ENCODE data around the gene THUMPD1. TPM values are rescaled to one million over a fixed set of nuclear protein-coding genes. Genes with fewer than 3 reads are reported as not detected.

The THUMPD1 gene
- total and polyA plus RNA-seq, 2 of the 8 experiments (the other 6 are each of a cell fraction or from before 2014, with no cell fraction given), result 31.6 to 49.4 TPM

- Histone ChIP-seq H2BK20ac (ENCODE audit: low read length) (no peak overlapping the region), H3K36me3 (ENCODE audit: control insufficient read depth in 2 of 4, insufficient read depth in 4 of 4, low read length in 3 of 4) (no peaks in the 10 kb centered on the region), H2AK5ac (ENCODE audit: low read depth, low read length) (no peak overlapping the region), H3K4me3 (ENCODE audit: extremely low read depth in 1 of 4, insufficient read depth in 2 of 4, low read depth in 3 of 4, low read length in 4 of 4) (no peak overlapping the region), H3K18ac (ENCODE audit: extremely low read depth, low read length) (no peak overlapping the region), H3K27ac (ENCODE audit: low read depth, low read length) (no peak overlapping the region), H3K4me1 (replicated peaks in 1 of 4; ENCODE audit: control insufficient read depth in 3 of 4, insufficient read depth in 4 of 4, low read length in 3 of 4) (no peaks in the 10 kb centered on the region), H2BK120ac (replicated peaks; ENCODE audit: low read depth, low read length) (no peak overlapping the region), H3K4me2 (ENCODE audit: insufficient read depth in 1 of 2, low read depth in 2 of 2, low read length in 2 of 2) (no peak overlapping the region), H3K9ac (replicated peaks in 1 of 4; ENCODE audit: extremely low read depth in 1 of 4, low read depth in 3 of 4, low read length in 3 of 4) (no peak overlapping the region), H4K91ac (replicated peaks; ENCODE audit: insufficient read length, low read length) (no peak overlapping the region), H4K8ac (ENCODE audit: extremely low read depth, insufficient read depth, low read length) (no peak overlapping the region), H4K20me1 (replicated peaks in 1 of 2; ENCODE audit: control insufficient read depth in 1 of 2, insufficient read depth in 2 of 2, low read length in 2 of 2) (no peaks in the 10 kb centered on the region), H2BK12ac (ENCODE audit: low read depth, low read length) (no peak overlapping the region), H3K79me1 (ENCODE audit: low read depth, low read length) (no peaks in the 10 kb centered on the region), H3K4ac (replicated peaks; ENCODE audit: insufficient read length, low read depth, low read length) (no peak overlapping the region), H2BK15ac (ENCODE audit: low read length) (no peak overlapping the region), H4K5ac (ENCODE audit: insufficient read length, low read depth, low read length) (no peak overlapping the region), H2AFZ (ENCODE audit: low read length) (no peak overlapping the region), H3K23ac (ENCODE audit: insufficient read length) (no peak overlapping the region), H2BK5ac (ENCODE audit: low read depth, low read length) (no peak overlapping the region), H3K27me3 (replicated peaks in 1 of 4; ENCODE audit: control insufficient read depth in 3 of 4, extremely low read depth in 1 of 4, insufficient read depth in 3 of 4, low read length in 3 of 4) (no peaks in the 10 kb centered on the region), H3K9me3 (ENCODE audit: insufficient read depth in 2 of 2, low read depth in 1 of 2, low read length in 1 of 2) (no peaks in the 10 kb centered on the region), H3K79me2 (ENCODE audit: control insufficient read depth in 1 of 2, insufficient read depth in 2 of 2, low read length in 2 of 2) (no peaks in the 10 kb centered on the region), H3K14ac (ENCODE audit: insufficient read length) (no peak overlapping the region), H3K23me2 (ENCODE audit: low read depth, low read length) (no peaks in the 10 kb centered on the region), H3K56ac (replicated peaks; ENCODE audit: insufficient read length, low read depth, low read length) (no peak overlapping the region)
- TF ChIP-seq CEBPB (IDR thresholded peaks at IDR 0.05; ENCODE audit: low read depth, low read length) (no peak), HDAC2 (IDR thresholded peaks at IDR 0.05; ENCODE audit: borderline replicate concordance in 1 of 2, low read depth in 2 of 2, low read length in 2 of 2) (no peak), RAD21 (IDR thresholded peaks at IDR 0.05 in 1 of 2, conservative IDR thresholded peaks at IDR 0.05 in 1 of 2; ENCODE audit: low read depth in 2 of 2, low read length in 2 of 2) (no peak), MAX (IDR thresholded peaks at IDR 0.05) (no peak), KDM4A (IDR thresholded peaks at IDR 0.05; ENCODE audit: low read depth, low read length, severe bottlenecking) (no peak), JUND (IDR thresholded peaks at IDR 0.05; ENCODE audit: low read length) (no peak), TAF7 (optimal IDR thresholded peaks at IDR 0.05; ENCODE audit: borderline replicate concordance, low read depth, low read length) (no peak), GABPA (IDR thresholded peaks at IDR 0.05; ENCODE audit: borderline replicate concordance, insufficient read depth, low read length) (no peak), TBP (IDR thresholded peaks at IDR 0.05; ENCODE audit: low read depth, low read length) (no peak), SP2 (IDR thresholded peaks at IDR 0.05; ENCODE audit: low read length) (no peak)
- ChIA-PET POLR2A (ENCODE audit: partially characterized antibody) (no interaction called here), CTCF (ENCODE audit: partially characterized antibody) (interaction anchor here (0.6 to 1.5 kb wide), 3 partner anchors 8 to 44 kb away, joined by 3 to 7 read pairs (median 3); no protein-coding TSS in a partner anchor)
- FAIRE-seq (no peak), DNase-seq (ENCODE audit: low read depth in 1 of 2, low spot score in 2 of 2) (no peak)
- WGBS, 2 experiments (ENCODE audit: extremely low coverage in 1 of 2, insufficient coverage in 1 of 2, insufficient read length in 1 of 2, insufficient replicate concordance in 2 of 2, low coverage in 1 of 2, low lambda C conversion rate in 2 of 2, missing lambda C conversion rate in 1 of 2), result 85% methylated on average over 2 of the region's 2 CpGs; no CpG with 5 or more reads in 1 of the 2 experiments
Measured at GRCh38 chr16:20782470-20782869, 40.9 kb upstream of the THUMPD1 start.
